ENCODE data around the gene RBM17.

Gene RBM17

DNA sequence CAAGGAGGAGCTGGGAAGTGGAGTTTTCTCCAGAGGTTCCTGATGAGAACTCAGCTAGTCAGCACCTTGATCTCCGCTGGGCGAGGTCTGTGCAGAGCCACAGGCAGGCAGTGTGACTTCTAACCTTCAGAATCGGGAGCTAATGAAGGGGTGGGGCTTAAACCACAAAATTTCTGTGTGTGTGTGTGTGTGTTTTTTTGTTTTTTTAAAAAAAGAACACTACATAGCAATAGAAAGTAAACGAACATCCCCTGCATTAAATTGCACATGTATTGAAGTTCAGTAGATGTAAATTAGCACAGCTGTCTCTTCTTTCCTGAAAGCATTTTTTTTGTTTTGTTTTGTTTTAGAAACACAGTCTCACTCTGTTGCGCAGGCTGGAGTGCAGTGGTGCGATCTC lies 46.2 kb downstream of the RBM17 start:
- TF ChIP-seq, protein P1, sequence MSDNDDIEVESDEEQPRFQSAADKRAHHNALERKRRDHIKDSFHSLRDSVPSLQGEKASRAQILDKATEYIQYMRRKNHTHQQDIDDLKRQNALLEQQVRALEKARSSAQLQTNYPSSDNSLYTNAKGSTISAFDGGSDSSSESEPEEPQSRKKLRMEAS (IDR thresholded peaks at IDR 0.05), result no peak
- TF ChIP-seq YY1 (IDR thresholded peaks at IDR 0.05; ENCODE audit: low read depth) (no peak), NFIC (IDR thresholded peaks at IDR 0.05) (no peak), TCF12 (IDR thresholded peaks at IDR 0.05; ENCODE audit: low read depth) (no peak), RAD21 (IDR thresholded peaks at IDR 0.05; ENCODE audit: low read depth) (no peak)

DNA sequence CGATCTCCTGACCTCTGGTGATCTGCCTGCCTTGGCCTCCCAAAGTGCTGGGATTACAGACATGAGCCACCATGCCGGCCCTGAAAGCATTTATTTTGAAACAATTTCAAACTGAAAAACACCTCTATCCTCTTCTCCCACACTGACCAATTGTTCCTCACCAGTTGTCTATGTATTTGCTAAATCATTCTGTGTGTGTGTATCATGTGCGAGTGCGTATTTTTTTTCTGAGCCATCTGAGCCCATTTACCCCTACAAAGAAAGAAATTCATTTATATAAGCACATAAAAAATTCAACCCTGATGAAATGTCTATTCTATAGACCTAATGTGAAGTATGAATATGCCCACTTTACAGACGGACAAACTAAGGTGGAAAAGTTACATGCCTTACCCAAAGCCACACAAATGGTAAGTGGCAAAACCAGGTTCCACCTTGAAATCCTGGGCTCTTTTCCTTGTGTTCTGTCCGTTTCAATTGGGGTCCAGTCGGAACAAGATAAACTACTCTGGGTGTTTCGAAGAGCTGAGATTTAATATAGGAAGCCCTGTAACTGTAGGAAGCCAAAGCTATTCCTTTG lies 46.8 kb downstream of the RBM17 start:
- TF ChIP-seq CREB1 (IDR thresholded peaks at IDR 0.05; ENCODE audit: low read depth) (no peak), TAF1 (IDR thresholded peaks at IDR 0.05; ENCODE audit: low read depth) (no peak), TEAD4 (IDR thresholded peaks at IDR 0.05) (no peak), NFIC (IDR thresholded peaks at IDR 0.05) (no peak), EGR1 (IDR thresholded peaks at IDR 0.05) (no peak), FOXM1 (IDR thresholded peaks at IDR 0.05; ENCODE audit: borderline replicate concordance, low read depth) (no peak), YY1 (IDR thresholded peaks at IDR 0.05; ENCODE audit: low read depth) (no peak), RAD21 (IDR thresholded peaks at IDR 0.05; ENCODE audit: low read depth) (no peak), CEBPB (IDR thresholded peaks at IDR 0.05) (no peak), ZBTB7A (IDR thresholded peaks at IDR 0.05; ENCODE audit: low read depth) (no peak), TCF12 (IDR thresholded peaks at IDR 0.05; ENCODE audit: low read depth) (no peak), EP300 (IDR thresholded peaks at IDR 0.05; ENCODE audit: borderline replicate concordance) (no peak)
- TF ChIP-seq, protein P2, sequence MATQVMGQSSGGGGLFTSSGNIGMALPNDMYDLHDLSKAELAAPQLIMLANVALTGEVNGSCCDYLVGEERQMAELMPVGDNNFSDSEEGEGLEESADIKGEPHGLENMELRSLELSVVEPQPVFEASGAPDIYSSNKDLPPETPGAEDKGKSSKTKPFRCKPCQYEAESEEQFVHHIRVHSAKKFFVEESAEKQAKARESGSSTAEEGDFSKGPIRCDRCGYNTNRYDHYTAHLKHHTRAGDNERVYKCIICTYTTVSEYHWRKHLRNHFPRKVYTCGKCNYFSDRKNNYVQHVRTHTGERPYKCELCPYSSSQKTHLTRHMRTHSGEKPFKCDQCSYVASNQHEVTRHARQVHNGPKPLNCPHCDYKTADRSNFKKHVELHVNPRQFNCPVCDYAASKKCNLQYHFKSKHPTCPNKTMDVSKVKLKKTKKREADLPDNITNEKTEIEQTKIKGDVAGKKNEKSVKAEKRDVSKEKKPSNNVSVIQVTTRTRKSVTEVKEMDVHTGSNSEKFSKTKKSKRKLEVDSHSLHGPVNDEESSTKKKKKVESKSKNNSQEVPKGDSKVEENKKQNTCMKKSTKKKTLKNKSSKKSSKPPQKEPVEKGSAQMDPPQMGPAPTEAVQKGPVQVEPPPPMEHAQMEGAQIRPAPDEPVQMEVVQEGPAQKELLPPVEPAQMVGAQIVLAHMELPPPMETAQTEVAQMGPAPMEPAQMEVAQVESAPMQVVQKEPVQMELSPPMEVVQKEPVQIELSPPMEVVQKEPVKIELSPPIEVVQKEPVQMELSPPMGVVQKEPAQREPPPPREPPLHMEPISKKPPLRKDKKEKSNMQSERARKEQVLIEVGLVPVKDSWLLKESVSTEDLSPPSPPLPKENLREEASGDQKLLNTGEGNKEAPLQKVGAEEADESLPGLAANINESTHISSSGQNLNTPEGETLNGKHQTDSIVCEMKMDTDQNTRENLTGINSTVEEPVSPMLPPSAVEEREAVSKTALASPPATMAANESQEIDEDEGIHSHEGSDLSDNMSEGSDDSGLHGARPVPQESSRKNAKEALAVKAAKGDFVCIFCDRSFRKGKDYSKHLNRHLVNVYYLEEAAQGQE (IDR thresholded peaks at IDR 0.05; ENCODE audit: low read depth), result no peak
- TF ChIP-seq, protein P3, sequence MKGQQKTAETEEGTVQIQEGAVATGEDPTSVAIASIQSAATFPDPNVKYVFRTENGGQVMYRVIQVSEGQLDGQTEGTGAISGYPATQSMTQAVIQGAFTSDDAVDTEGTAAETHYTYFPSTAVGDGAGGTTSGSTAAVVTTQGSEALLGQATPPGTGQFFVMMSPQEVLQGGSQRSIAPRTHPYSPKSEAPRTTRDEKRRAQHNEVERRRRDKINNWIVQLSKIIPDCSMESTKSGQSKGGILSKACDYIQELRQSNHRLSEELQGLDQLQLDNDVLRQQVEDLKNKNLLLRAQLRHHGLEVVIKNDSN (IDR thresholded peaks at IDR 0.05), result no peak
- TF ChIP-seq, protein P1 (IDR thresholded peaks at IDR 0.05), result no peak

DNA sequence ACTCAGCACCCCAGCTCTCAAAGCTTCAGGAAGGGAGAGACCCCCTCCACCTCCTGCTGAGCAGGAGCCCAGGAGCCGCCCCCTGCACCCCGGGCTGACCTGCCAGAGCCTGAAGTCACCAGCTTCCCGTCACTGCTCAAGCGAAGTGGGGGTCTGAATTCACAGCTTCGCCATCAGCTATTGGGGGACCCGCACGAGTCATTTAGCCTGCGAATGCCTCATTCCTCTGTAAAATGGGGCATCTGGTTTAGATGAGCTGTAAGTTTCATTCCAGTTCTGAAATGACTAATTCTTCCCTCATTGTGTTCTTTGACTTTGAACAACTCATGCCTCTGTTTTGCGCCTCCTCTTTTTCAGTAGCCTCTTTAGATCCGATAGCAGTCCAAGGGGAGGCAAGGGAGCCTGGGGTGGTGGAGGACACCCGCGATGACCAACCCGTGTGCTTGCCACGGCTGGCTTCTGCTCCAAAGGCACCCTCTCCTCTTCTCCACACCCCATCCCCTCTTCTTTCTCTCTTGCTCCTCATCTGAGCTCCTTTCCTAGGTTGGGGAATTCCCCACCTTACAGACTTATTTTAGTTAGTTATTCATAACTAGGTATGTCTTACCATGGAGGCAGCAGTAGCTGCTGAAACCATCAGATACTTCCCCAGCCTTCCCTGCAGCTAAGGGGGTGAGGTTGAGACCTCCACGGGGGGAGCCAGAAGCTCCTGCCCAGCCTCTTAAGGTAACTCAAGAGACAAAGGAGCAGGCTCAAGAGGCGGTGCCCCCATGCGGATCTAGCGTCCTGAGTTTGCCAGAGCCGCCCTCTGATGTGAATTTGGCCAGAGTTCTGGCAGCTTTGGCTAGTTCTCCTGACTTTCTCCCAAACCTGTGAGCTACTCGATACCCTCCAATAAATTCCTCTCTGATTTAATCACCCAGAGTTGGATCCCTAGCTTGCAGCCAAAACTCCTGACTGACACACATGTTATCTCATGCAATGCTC lies 47.7 kb downstream of the RBM17 start:
- TF ChIP-seq CEBPB (IDR thresholded peaks at IDR 0.05), result no peak
- no peak for TF ChIP-seq YY1 (IDR thresholded peaks at IDR 0.05; ENCODE audit: low read depth)
- TF ChIP-seq TAF1 (IDR thresholded peaks at IDR 0.05; ENCODE audit: low read depth), result no peak
- no peak for TF ChIP-seq EGR1 (IDR thresholded peaks at IDR 0.05)
- no peak for TF ChIP-seq EP300 (IDR thresholded peaks at IDR 0.05; ENCODE audit: borderline replicate concordance)

DNA sequence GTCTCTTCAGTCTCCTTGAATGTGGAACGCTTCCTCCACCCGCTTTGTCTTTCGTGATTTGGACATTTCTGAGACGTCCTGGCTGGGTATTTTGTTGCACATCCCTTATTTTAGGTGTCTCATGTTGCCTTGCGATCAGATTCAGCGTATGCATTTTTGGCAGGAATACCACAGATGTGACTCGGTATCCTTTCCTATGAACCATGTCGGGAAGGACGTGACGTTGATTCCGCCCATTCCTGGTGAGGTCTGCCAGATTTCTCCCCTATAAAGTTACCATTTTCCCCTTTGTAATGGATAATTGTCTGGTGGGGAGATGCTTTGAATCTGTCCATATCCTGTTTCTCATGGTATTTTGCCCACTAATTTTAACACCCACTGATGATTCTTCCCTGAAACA lies 49.6 kb downstream of the RBM17 start:
- TF ChIP-seq EGR1 (IDR thresholded peaks at IDR 0.05), result no peak
- no peak for TF ChIP-seq RAD21 (IDR thresholded peaks at IDR 0.05; ENCODE audit: low read depth)
- TF ChIP-seq, protein P1 (IDR thresholded peaks at IDR 0.05), result no peak

DNA sequence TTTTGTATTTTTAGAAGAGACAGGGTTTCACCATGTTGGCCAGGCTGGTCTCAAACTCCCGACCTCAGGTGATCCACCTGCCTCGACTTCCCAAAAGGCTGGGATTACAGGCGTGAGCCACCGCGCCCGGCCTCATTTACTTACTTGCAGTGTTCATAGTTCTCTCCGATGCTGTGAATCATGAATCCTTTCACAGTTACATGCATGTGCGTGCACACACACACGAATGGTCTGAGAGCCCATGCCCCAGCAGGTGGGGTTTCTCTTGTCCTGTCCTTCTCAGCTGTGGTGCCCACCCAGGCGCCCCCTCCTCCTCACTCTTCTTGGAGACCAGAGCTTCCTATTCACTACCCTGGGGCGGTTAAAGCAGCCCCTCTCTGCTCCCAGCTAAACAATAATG lies 50.6 kb downstream of the RBM17 start:
- TF ChIP-seq TEAD4 (IDR thresholded peaks at IDR 0.05) (no peak), TCF12 (IDR thresholded peaks at IDR 0.05; ENCODE audit: low read depth) (no peak), RAD21 (IDR thresholded peaks at IDR 0.05; ENCODE audit: low read depth) (no peak), EP300 (IDR thresholded peaks at IDR 0.05; ENCODE audit: borderline replicate concordance) (no peak)

DNA sequence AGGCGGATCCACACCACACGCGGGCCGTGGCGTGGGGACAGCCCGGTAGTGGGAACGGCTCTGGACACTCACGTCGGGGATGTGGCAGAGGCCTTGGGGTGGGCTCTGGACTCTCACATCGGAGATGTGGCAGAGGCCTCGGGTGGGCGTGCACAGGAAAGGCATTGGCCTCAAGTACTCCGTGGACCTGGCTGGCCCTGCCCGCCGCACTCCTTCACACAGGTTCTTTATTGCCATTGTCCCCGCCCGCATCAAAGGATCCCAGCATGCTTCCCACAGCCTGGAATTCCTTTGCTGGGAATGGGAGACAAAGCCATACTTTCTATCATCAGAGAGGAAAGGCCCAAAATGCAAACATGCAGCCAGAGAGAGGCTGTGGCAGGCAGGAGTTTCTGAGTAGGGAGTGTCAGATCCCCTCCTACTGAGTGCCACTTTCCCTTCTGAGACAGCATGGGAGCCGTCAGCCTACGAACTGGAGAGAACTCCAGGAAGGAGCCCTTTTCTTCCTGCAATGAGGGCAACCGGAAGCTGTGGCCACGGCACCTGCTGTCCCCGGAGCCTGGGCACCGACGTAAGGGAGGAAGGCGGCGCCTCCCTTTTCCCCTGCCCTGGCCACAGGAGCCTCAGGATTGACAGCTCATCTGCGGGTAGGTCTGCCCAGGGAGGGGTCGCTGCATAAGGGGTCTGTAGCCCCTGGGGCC lies 51.5 kb downstream of the RBM17 start:
- TF ChIP-seq, protein P3 (IDR thresholded peaks at IDR 0.05), result no peak
- no peak for TF ChIP-seq ZBTB7A (IDR thresholded peaks at IDR 0.05; ENCODE audit: low read depth)
- no peak for TF ChIP-seq CREB1 (IDR thresholded peaks at IDR 0.05; ENCODE audit: low read depth)
- TF ChIP-seq YY1 (IDR thresholded peaks at IDR 0.05; ENCODE audit: low read depth), result no peak
- TF ChIP-seq, protein P1 (IDR thresholded peaks at IDR 0.05), result no peak
- no peak for TF ChIP-seq EP300 (IDR thresholded peaks at IDR 0.05; ENCODE audit: borderline replicate concordance)
- TF ChIP-seq TAF1 (IDR thresholded peaks at IDR 0.05; ENCODE audit: low read depth), result no peak
- no peak for TF ChIP-seq FOXM1 (IDR thresholded peaks at IDR 0.05; ENCODE audit: borderline replicate concordance, low read depth)
- no peak for TF ChIP-seq TEAD4 (IDR thresholded peaks at IDR 0.05)
- TF ChIP-seq TCF12 (IDR thresholded peaks at IDR 0.05; ENCODE audit: low read depth), result no peak
- TF ChIP-seq, protein P2 (IDR thresholded peaks at IDR 0.05; ENCODE audit: low read depth), result no peak
- TF ChIP-seq EGR1 (IDR thresholded peaks at IDR 0.05), result no peak
